Osteoblast (primary cell): ENCODE measurements around the gene PLCD3. TPM values are rescaled to one million over a fixed set of nuclear protein-coding genes. Genes with fewer than 3 reads are reported as not detected.

ENCODE experiments used
- DNase-seq: peaks from one replicate; pipeline ENCODE4 v3.0.0; 2011; ENCODE audit warnings: low spot score, mixed read lengths; ENCODE audit not compliant: insufficient read length; ENCODE audit errors: missing footprints
- H2AFZ ChIP-seq: 2 replicates; pipeline ENCODE4 v1.6.0; 2011; ENCODE audit warnings: mild to moderate bottlenecking, low read length
- H3K27ac ChIP-seq: 2 replicates; pipeline ENCODE4 v1.5.1; 2011; ENCODE audit warnings: mild to moderate bottlenecking, low read depth, low read length, moderate library complexity
- H3K27me3 ChIP-seq: 2 replicates; pipeline ENCODE4 v1.6.0; 2012; ENCODE audit warnings: mild to moderate bottlenecking, control low read depth, inconsistent platforms, low read length, moderate library complexity; ENCODE audit not compliant: insufficient read depth
- H3K36me3 ChIP-seq: 2 replicates; pipeline ENCODE4 v1.5.1; 2011; ENCODE audit warnings: mild to moderate bottlenecking, low read length, control low read depth, moderate library complexity; ENCODE audit not compliant: insufficient read depth
- H3K4me1 ChIP-seq: 2 replicates; pipeline ENCODE4 v1.5.1; 2011; ENCODE audit warnings: mild to moderate bottlenecking, low read length, control low read depth, moderate library complexity; ENCODE audit not compliant: insufficient read depth
- H3K4me2 ChIP-seq: 2 replicates; pipeline ENCODE4 v1.6.0; 2011; ENCODE audit warnings: mild to moderate bottlenecking, low read length; ENCODE audit not compliant: insufficient read depth
- H3K4me3 ChIP-seq: fragments of 200-600 bp; sonication (generic); 3 replicates; pipeline ENCODE4 v1.5.1; 2012; ENCODE audit warnings: mild to moderate bottlenecking, low read length, inconsistent platforms; ENCODE audit not compliant: insufficient read depth
- H3K79me2 ChIP-seq: 2 replicates; pipeline ENCODE4 v1.6.0; 2012; ENCODE audit warnings: mild to moderate bottlenecking, low read length, control low read depth, inconsistent platforms; ENCODE audit not compliant: insufficient read depth
- H3K9me3 ChIP-seq: 2 replicates; pipeline ENCODE4 v1.5.1; 2011; ENCODE audit warnings: low read depth, low read length, control low read depth
- H4K20me1 ChIP-seq: 2 replicates; pipeline ENCODE4 v1.6.0; 2012; ENCODE audit warnings: mild to moderate bottlenecking, low read length, control low read depth; ENCODE audit not compliant: insufficient read depth
- CTCF ChIP-seq: IDR thresholded peaks from 2 replicates; pipeline ENCODE4 v1.5.1; 2011; ENCODE audit warnings: mild to moderate bottlenecking, low read depth, low read length, moderate library complexity; ENCODE audit errors: extremely low read depth
- total RNA-seq: library from RNA; depleted of rRNA; stranded (reverse); fragments of >200 nt; gene quantifications from 2 replicates; pipeline ENCODE4 v1.2.3, GENCODE V29; 2012

Gene PLCD3
- total RNA-seq, 1 donor = 31.5 TPM

GRCh38 chr17:45143767-45144198, 11.5 kb upstream of the PLCD3 start:
- peak overlapping the region; percentile 73 for H3K4me3 ChIP-seq
- peak overlapping the region; percentile 80 for H3K4me2 ChIP-seq
- H3K79me2 ChIP-seq = no peaks in the 10 kb centered on the region
- no peaks in the 10 kb centered on the region for H3K27me3 ChIP-seq
- H3K36me3 ChIP-seq = no peaks in the 10 kb centered on the region
- peak overlapping the region; percentile 77 for H2AFZ ChIP-seq
- peak overlapping the region; percentile 81 for H3K27ac ChIP-seq
- H4K20me1 ChIP-seq = peaks cover 1% of the 10 kb centered on the region
- TF ChIP-seq CTCF = no peak
- peak; percentile 99 for DNase-seq
- H3K4me1 ChIP-seq = peaks cover 25% of the 10 kb centered on the region
- no peaks in the 10 kb centered on the region for H3K9me3 ChIP-seq

GRCh38 chr17:45143094-45143670, 10.9 kb upstream of the PLCD3 start:
- no peak for TF ChIP-seq CTCF
- DNase-seq = no peak
- Histone ChIP-seq H3K9me3 (no peaks in the 10 kb centered on the region), H3K4me3 (peak overlapping the region; percentile 73), H3K36me3 (no peaks in the 10 kb centered on the region), H3K27ac (peak overlapping the region; percentile 81), H3K79me2 (no peaks in the 10 kb centered on the region), H3K27me3 (no peaks in the 10 kb centered on the region), H2AFZ (peak overlapping the region; percentile 77), H4K20me1 (no peaks in the 10 kb centered on the region), H3K4me1 (peaks cover 25% of the 10 kb centered on the region), H3K4me2 (peak overlapping the region; percentile 80)

GRCh38 chr17:45139533-45139920, 7.2 kb upstream of the PLCD3 start:
- no peaks in the 10 kb centered on the region for H3K36me3 ChIP-seq
- no peak overlapping the region for H3K27ac ChIP-seq

More at GRCh38 chr17:45139533-45139920, 7.2 kb upstream of the PLCD3 start:
- H3K4me3 ChIP-seq = no peak overlapping the region
- H3K9me3 ChIP-seq = no peaks in the 10 kb centered on the region
- H3K27me3 ChIP-seq = no peaks in the 10 kb centered on the region
- DNase-seq = no peak
- H3K79me2 ChIP-seq = peaks cover 3% of the 10 kb centered on the region
- H4K20me1 ChIP-seq = no peaks in the 10 kb centered on the region
- H3K4me2 ChIP-seq = no peak overlapping the region
- TF ChIP-seq CTCF = no peak
- peaks cover 16% of the 10 kb centered on the region for H3K4me1 ChIP-seq
- no peak overlapping the region for H2AFZ ChIP-seq
